Raji (cell line): ENCODE measurements around the gene LUM.

Source experiments
- POLR2A ChIP-seq: IDR thresholded peaks from 2 replicates; pipeline ENCODE4 v1.6.1; 2011; ENCODE audit warnings: low read depth, low read length, control low read depth; ENCODE audit not compliant: insufficient read depth

LUM gene

GRCh38 chr12:91064640-91065039 lies 46.7 kb downstream of the LUM start:
- no peak for TF ChIP-seq POLR2A

GRCh38 chr12:91061091-91061490 lies 50.2 kb downstream of the LUM start:
- no peak for TF ChIP-seq POLR2A

GRCh38 chr12:91059211-91059610 lies 52.1 kb downstream of the LUM start:
- TF ChIP-seq POLR2A = no peak

GRCh38 chr12:91058786-91059185 lies 52.5 kb downstream of the LUM start:
- no peak for TF ChIP-seq POLR2A

- TF ChIP-seq POLR2A = no peak
Observed at GRCh38 chr12:91057368-91058165, 53.7 kb downstream of the LUM start, which contains the start of gene KERA. TSS of gene KERA (minus strand) at chr12:91058024. CDS start at chr12:91056281, 1,743 bp downstream.

GRCh38 chr12:91056488-91056887 lies 54.8 kb downstream of the LUM start:
- TF ChIP-seq POLR2A = no peak

- TF ChIP-seq POLR2A = no peak
Observed at GRCh38 chr12:91055976-91056375, 55.3 kb downstream of the LUM start.

- TF ChIP-seq POLR2A = no peak
Observed at GRCh38 chr12:91053951-91054715, 57.2 kb downstream of the LUM start.
